Skeletal muscle satellite cell (primary cell): ENCODE data around the gene MATN1.
"Not testable (repeated sequence)": the region's sequence is repeated elsewhere in the genome, so short reads cannot be mapped to it uniquely, and the experiment has no call there.

Experiments
- H3K27me3 ChIP-seq: 2 replicates; pipeline ENCODE4 v1.7.0; 2013; ENCODE audit warnings: low read length; ENCODE audit not compliant: control insufficient read depth, insufficient read depth
- H3K36me3 ChIP-seq: 2 replicates; pipeline ENCODE4 v1.7.0; 2013; ENCODE audit warnings: mild to moderate bottlenecking, control low read depth, low read length; ENCODE audit not compliant: insufficient read depth
- H3K4me1 ChIP-seq: 2 replicates; pipeline ENCODE4 v1.7.0; 2013; ENCODE audit warnings: low read length; ENCODE audit not compliant: control insufficient read depth, insufficient read depth
- H3K4me2 ChIP-seq: 2 replicates; pipeline ENCODE4 v1.7.0; 2013; ENCODE audit warnings: mild to moderate bottlenecking, low read length
- H3K4me3 ChIP-seq: 2 replicates; pipeline ENCODE4 v1.7.0; 2013; ENCODE audit warnings: low read length
- H3K9ac ChIP-seq: 2 replicates; pipeline ENCODE4 v1.7.0; 2013; ENCODE audit warnings: mild to moderate bottlenecking, low read depth, low read length, moderate library complexity
- H3K9me3 ChIP-seq: replicated peaks from 2 replicates; pipeline ENCODE4 v1.7.0; 2013; ENCODE audit warnings: mild to moderate bottlenecking, control low read depth, low read length

MATN1 gene

GRCh38 chr1:30694280-30695175, 28.9 kb downstream of the MATN1 start:
- Histone ChIP-seq H3K4me1 (no peaks in the 10 kb centered on the region), H3K4me2 (no peak overlapping the region), H3K4me3 (no peak overlapping the region), H3K9me3 (no peaks in the 10 kb centered on the region), H3K36me3 (no peaks in the 10 kb centered on the region), H3K27me3 (peaks cover 26% of the 10 kb centered on the region), H3K9ac (no peak overlapping the region)

- H3K9me3 ChIP-seq, result no peaks in the 10 kb centered on the region
- no peak overlapping the region for H3K9ac ChIP-seq
- H3K4me2 ChIP-seq, result no peak overlapping the region
- H3K4me1 ChIP-seq, result no peaks in the 10 kb centered on the region
- no peaks in the 10 kb centered on the region for H3K36me3 ChIP-seq
- no peak overlapping the region for H3K4me3 ChIP-seq
- H3K27me3 ChIP-seq, result peaks cover 29% of the 10 kb centered on the region
These were observed 29.6 kb downstream of the MATN1 start for GRCh38 chr1:30693822-30694221.

- Histone ChIP-seq H3K36me3 (no peaks in the 10 kb centered on the region), H3K4me3 (no peak overlapping the region), H3K4me2 (no peak overlapping the region), H3K4me1 (no peaks in the 10 kb centered on the region), H3K9me3 (no peaks in the 10 kb centered on the region), H3K27me3 (peaks cover 32% of the 10 kb centered on the region), H3K9ac (no peak overlapping the region)
These were observed 30.0 kb downstream of the MATN1 start for GRCh38 chr1:30693366-30693765.

GRCh38 chr1:30692948-30693301, 30.5 kb downstream of the MATN1 start:
- Histone ChIP-seq H3K9me3 (no peaks in the 10 kb centered on the region), H3K36me3 (no peaks in the 10 kb centered on the region), H3K4me1 (no peaks in the 10 kb centered on the region), H3K4me2 (no peak overlapping the region), H3K9ac (no peak overlapping the region), H3K4me3 (no peak overlapping the region), H3K27me3 (peaks cover 35% of the 10 kb centered on the region)

- Histone ChIP-seq H3K9me3 (no peaks in the 10 kb centered on the region), H3K36me3 (no peaks in the 10 kb centered on the region), H3K4me2 (no peak overlapping the region), H3K4me3 (no peak overlapping the region), H3K4me1 (no peaks in the 10 kb centered on the region), H3K27me3 (peaks cover 39% of the 10 kb centered on the region), H3K9ac (no peak overlapping the region)
These were observed 31.0 kb downstream of the MATN1 start for GRCh38 chr1:30692201-30692947.

GRCh38 chr1:30691480-30691879, 31.9 kb downstream of the MATN1 start:
- Histone ChIP-seq H3K27me3 (peaks cover 38% of the 10 kb centered on the region), H3K4me3 (no peak overlapping the region), H3K4me1 (no peaks in the 10 kb centered on the region), H3K4me2 (no peak overlapping the region), H3K36me3 (no peaks in the 10 kb centered on the region), H3K9me3 (no peaks in the 10 kb centered on the region), H3K9ac (no peak overlapping the region)

- no peaks in the 10 kb centered on the region for H3K4me1 ChIP-seq
- H3K4me3 ChIP-seq, result no peak overlapping the region
- H3K36me3 ChIP-seq, result no peaks in the 10 kb centered on the region
- no peak overlapping the region for H3K9ac ChIP-seq
- H3K9me3 ChIP-seq, result no peaks in the 10 kb centered on the region
- no peak overlapping the region for H3K4me2 ChIP-seq
- peaks cover 49% of the 10 kb centered on the region for H3K27me3 ChIP-seq
These were observed 33.3 kb downstream of the MATN1 start for GRCh38 chr1:30689901-30690645.

GRCh38 chr1:30688920-30689794, 34.2 kb downstream of the MATN1 start:
- Histone ChIP-seq H3K27me3 (peaks cover 59% of the 10 kb centered on the region), H3K36me3 (no peaks in the 10 kb centered on the region), H3K4me2 (no peak overlapping the region), H3K9ac (no peak overlapping the region), H3K9me3 (no peaks in the 10 kb centered on the region), H3K4me3 (no peak overlapping the region), H3K4me1 (no peaks in the 10 kb centered on the region)

- not testable (repeated sequence) for H3K4me2 ChIP-seq, H3K36me3 ChIP-seq, H3K4me3 ChIP-seq, H3K9me3 ChIP-seq, H3K4me1 ChIP-seq, H3K9ac ChIP-seq
- peaks cover 62% of the 10 kb centered on the region for H3K27me3 ChIP-seq
These were observed 34.9 kb downstream of the MATN1 start for GRCh38 chr1:30688516-30688915.

- H3K9ac ChIP-seq, result no peak overlapping the region
- no peaks in the 10 kb centered on the region for H3K4me1 ChIP-seq
- H3K4me2 ChIP-seq, result no peak overlapping the region
- no peaks in the 10 kb centered on the region for H3K36me3 ChIP-seq
- H3K9me3 ChIP-seq, result no peaks in the 10 kb centered on the region
- H3K4me3 ChIP-seq, result no peak overlapping the region
- peaks cover 62% of the 10 kb centered on the region for H3K27me3 ChIP-seq
These were observed 35.5 kb downstream of the MATN1 start for GRCh38 chr1:30687886-30688285.
